Dermis blood vessel endothelial cell (primary cell): Measurements from ENCODE around the gene DPP6. TPM values are rescaled to one million over a fixed set of nuclear protein-coding genes. Genes with fewer than 3 reads are reported as not detected.

Source experiments
- DNase-seq: peaks from one replicate; pipeline ENCODE4 v3.0.0; 2010
- total RNA-seq: library from RNA; depleted of rRNA; stranded (reverse); fragments of >200 nt; gene quantifications from 2 replicates; pipeline ENCODE4 v1.2.3, GENCODE V29; 2014

DPP6 gene
- total RNA-seq, 1 donor from 2014 or later, result not detected

DNA sequence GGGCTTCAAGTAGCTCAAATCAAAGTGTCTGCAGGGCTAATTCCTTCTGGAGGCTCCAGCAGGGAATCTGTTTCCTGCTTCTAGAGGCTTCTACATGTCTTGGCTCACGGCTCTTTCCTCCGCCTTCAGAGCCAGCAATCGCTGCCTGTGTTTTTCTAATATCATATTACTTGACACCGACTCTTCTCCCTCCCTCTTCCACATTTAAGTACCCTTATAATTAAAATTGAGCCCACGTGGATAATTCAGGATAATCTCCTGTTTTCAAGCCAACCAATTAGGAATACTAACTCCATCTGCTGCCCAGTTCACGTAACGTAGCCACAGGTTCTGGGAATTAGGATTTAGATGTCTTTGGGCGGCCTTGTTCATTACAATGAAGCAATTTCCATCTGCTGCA is 372.2 kb downstream of the DPP6 start:
- DNase-seq, result no peak

DNA sequence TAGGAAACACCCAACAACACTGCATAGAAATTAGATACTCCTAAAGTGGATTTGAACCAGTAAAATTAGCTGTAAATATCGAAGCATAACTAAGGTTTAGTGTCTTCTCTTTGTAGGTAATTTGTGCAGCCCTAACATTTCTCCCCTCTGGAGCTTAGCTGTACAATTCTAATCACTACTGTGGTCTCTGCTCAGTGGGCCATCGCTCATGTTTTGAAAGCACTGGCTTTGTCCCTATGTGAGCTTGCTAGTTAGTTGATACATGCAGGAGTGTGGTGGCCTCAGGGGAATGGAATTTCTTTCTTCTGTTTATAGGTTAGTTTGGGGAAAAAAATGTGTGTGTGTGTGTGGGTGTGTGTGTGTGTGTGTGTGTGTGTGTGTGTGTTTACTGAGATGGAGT is 373.1 kb downstream of the DPP6 start:
- DNase-seq, result no peak

DNA sequence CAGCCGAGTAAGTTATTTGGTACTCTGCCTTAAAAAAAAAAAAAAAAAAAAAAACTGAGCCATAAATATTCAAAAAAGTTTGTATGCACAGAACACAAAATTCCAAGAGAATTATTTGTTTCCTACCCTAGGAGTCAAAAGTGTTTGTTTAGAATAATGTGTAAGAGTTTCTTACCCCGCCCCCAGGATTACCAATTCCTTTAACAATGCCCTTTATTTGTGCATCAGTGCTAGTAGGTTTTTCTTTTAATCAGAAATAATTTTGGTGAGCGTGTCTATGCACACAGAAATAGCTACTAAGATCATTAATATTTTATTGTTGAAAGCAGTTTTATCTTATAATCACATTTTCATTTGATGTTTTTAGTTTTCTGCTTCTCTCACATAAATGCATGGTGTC is 374.6 kb downstream of the DPP6 start:
- no peak for DNase-seq

DNA sequence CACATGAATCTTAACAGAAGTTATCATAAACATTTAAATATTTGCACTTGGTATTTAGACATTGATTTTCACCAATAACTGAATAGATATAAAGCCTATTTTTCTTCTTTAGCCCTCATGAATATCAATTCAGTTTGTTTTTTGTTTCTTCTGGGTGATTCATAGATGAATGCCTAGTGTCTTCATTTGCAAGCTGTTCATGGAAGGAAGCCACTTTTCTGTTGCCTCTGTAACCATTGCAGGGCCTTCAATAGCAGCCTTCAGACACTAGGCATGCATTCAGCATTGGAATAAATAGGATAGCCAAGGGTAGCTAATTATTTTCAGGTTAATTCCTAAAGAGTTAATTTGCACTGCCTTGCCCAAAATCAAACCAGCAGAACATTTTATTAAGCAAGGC is 375.3 kb downstream of the DPP6 start:
- DNase-seq, result no peak

DNA sequence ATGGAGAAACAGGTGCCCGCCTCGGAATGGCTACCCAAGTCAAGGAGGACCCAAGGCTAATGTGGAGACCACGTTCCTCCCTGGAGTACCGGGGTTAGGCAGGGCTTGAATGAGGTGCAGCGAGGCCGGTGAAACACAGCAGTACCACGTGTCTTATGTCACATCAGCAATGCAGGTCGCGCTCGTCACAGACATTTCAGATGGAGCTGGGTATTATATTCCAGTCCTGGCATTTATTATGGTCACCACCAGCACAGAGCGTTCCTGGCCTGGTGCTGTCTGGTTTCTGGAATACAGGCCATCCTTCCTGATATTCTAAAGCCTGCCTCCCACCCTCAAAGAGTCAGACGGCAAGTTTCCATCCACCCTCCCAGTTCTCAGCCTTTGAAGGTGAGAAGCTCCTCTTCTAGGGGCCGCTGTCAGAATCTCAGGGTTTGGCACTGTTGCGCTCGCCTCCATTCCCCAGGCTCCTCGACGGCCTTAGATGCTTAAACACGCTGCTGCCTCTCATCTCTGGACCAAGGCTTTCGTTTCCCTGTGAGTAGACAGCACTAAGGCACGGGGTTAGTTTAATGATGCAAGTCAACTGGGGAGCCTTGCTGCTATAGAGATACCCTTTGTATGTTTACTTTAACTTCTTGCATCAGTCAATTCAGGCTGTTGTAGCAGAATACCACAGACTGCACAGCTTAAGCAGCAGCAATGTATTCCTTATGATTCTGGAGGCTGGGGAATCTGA is 377.6 kb downstream of the DPP6 start:
- DNase-seq, result no peak

DNA sequence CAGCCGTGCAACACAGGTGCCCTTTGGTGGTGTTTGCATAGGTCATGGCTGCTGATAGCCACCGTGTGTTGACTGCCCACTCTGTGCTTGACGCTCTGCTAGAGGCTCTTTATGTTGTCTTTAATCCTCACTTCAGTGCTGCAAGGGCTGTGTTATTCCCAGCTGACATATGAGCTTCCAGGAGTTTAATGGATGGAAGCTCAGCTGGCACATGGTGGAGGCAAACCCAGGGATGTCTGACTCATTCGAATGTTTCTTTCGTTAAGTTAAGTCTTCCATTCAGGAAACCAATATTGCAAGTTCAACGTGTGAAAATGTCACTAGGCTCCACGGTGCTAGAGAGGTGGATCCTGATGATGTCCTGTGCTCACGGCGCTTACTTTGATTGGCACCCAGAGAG is 378.4 kb downstream of the DPP6 start:
- DNase-seq, result no peak

DNA sequence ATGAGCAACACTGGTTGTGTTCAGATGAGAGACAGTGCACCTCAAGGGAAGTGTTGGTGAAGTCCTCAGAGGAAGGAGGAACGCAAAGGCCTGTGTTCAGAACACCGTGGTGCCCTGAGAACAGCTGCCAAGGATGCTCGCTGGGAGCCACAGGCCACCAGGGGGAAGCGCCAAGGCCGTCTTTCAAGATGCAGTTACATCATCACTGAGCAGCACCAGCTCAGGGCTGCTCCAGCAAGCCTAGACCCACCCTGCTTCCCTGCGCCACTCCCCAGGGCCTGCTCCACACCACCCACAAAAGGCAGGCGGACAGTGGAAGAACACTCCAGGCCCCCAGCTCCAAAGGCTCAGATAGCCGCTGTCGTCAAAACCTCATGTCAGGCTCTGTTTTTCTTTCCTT is 378.8 kb downstream of the DPP6 start:
- no peak for DNase-seq

DNA sequence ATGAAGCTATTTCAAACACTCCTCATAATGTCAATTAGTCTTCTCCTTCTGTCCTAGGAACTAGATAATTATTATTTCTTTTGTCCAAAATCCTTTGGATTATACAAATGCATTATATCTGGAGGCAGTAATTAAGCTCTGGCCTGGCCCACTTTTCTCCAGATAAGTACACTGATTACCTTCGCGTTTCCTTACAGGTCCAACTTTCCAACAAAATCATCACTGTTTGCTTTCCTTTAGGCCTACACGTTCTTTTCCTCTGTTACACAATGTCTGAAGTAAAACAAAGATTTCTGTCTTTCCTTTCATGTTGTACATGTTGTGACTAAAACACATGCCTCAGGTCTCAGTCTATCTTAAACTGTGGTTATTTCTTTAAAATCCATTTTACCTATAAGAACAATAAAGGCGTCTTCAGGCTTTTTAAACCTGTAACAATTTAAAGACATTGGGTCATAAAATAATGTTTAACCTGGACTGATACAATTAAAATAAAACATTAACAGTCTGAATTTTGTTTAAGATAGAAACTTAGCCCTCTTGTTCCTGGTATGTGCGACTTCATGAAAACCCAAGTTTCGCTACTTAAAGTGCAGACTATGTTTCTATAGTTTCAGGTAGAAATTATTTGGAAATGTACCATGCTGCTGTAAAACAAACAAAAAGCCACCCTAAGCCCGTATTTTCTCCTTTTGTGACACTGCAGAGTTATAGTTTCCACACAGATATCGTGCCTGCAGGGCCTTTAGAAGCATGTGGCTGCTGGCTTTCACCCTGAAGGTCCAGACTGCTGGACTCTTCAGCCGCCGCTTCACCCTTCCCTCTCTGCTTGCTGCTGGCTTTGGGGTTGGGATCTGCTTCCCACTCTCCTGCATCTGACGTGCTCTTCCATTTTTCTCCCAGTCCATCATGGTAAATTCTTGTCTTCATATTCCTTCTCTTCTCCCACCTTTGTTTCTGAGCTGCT is 381.7 kb downstream of the DPP6 start:
- DNase-seq, result no peak

DNA sequence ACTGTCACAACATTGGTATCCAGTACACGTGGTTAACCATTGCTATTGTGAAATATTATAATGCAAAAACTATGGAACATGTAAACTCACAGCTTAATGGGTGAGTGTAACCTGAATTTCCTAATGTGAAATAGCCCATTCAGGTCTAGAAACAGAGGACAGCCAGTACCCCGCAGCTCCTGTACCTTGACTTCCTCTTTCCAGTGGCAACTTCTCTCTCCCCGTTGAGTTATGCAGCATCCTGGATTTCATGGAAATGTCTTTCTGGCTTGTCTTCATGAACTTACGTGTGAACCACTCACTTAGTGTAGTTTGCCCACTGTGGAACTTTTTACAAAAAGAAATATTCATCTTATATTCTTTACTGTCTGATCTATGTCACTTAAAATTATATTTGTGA is 384.4 kb downstream of the DPP6 start:
- DNase-seq, result no peak

DNA sequence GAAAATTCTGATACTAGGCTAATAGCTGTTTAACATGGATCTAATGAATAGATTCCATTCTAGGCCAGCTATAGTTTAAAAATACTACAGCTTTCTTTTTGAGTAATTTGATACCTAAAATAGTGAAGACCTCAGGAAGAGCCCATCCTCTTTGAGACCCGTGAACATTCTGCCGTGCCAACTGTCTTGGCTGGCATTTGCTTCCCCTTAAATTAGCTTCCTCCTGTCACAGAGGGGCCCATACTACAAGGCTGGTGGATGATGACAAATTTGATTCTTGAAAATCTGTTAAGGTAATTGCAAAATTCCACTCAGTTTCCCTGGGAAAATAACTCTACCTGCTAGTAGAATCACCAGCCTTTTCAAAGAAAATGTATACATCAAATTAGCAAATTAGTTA is 385.0 kb downstream of the DPP6 start:
- DNase-seq, result no peak

DNA sequence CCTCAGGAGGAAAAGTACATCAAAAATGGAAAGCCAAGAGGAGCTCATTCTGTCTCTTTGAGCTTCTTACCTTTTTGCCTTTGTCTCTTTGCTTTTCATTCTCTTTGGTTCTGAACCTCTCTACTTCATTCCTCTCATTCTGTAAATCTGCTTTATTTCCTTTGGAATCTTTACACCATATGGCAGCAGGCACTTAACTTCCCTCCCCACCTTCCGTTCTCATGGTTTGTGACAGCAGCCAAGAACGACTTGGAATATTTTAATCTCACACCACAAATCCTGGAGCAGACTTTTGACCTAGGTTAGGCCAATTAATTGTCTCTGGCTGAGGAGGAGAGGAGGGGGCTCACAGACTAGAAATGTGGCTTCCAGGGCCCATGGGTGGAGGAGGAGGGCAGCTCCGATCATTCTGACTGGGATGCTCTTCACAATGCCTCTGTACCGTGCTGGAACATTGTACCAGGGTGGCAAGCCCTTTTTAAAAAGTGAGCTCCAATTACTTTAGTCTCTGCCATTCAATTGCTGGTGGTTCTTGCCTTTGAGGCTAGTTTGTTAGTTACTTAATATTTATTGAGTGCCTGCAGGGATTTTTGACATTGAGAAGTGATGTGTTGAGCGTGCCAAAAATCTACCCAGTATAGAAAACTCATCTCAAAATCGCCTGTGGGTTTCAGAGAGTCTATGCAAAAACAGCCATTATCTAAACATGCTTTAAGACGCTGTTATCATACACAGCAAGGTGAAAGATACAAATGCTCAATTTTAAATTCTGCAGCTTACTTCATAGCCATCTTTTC is 386.6 kb downstream of the DPP6 start:
- DNase-seq, result no peak

DNA sequence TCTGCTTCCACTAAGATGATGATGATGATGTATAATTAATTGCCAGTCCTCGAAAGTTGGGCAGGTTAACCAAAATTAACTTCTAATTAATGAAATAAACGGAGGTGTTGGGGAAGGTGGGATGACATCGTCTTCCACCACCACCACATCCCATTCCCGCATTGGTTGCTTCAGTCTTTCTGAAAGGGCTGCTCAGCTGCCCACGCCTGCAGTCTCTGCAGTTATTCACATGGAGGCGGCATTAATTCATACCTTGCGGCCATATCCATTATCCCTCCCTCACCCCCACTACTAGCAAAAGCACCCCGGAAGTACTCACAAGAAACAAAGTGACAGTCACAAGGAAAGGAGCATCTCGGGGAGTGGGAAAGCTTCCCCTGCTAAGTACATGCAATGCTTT is 387.9 kb downstream of the DPP6 start:
- no peak for DNase-seq

DNA sequence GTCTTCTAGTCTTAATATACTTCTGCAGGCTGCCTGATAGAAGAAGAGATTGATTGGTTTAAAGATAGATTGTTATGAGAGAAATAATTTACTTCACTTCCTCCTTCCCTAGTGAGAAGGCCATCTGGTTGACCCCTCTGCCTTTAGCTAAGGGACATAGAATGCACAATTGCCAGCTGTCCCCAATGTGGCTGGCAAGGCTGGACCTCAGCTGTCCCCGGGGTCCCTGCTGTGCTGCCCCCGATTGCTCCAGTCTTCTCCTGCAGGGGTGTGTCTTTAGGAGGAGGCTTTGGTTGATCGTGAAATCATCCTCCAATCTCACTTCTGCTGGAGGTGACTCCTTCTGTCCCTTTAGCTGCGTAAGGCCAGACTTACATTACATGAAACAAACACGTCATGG is 388.5 kb downstream of the DPP6 start:
- DNase-seq, result no peak

DNA sequence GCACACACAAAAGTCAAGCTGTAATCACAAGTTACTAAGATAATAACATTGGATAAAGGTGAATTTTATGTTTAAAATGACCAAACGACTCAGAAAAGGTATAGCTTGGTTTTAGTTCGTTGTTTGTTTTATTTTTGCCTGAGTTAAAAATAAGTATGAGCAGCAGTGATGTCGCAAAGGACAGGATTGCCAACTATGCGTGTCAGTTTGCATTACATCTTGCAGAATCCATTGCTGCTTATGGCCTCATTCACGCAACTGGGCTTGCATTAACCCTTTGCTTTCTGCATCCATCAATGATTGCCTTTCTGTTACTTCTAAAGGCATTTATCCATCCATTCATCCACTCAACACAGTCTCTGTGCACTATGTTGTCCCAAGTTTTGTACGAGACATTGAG is 389.6 kb downstream of the DPP6 start:
- DNase-seq, result no peak

DNA sequence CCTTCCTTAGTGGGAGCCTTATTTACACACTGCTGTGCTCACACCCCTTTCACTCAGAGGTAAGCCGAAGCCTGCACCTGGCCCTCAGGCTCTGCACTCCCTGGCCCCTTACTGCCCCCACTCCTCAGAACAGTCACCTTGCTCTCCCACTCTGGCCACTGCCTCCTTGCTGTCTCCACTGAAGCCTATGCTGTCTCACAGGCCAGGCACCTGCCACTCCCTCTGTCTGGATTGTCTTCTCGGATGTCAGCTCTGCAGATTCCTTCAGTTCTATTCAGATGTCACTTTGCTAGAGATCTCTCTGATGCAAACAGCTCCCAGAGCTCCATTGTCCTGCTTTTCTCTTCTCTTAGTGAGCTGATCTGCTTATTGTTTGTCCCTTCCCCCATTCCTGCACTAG is 390.7 kb downstream of the DPP6 start:
- DNase-seq, result no peak

DNA sequence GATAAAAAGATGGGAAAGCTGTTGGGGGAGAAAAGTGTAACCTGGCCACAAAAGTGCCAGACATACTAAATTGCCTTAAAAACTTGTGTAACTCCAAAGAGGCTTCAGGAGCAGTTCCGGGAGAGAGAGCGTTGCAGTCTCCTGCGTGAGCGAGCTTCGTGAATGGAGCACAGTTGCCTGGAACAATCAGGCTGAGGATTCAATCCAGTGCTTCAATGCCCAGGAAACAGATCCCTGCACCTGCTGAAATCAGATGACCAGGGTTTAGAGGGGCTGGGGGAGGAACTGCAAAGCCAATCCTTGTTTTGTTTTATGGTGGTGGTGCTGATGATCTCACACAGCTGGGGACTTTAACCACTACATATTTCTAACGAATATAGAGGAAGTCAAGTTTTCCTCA is 398.3 kb downstream of the DPP6 start:
- DNase-seq, result no peak

DNA sequence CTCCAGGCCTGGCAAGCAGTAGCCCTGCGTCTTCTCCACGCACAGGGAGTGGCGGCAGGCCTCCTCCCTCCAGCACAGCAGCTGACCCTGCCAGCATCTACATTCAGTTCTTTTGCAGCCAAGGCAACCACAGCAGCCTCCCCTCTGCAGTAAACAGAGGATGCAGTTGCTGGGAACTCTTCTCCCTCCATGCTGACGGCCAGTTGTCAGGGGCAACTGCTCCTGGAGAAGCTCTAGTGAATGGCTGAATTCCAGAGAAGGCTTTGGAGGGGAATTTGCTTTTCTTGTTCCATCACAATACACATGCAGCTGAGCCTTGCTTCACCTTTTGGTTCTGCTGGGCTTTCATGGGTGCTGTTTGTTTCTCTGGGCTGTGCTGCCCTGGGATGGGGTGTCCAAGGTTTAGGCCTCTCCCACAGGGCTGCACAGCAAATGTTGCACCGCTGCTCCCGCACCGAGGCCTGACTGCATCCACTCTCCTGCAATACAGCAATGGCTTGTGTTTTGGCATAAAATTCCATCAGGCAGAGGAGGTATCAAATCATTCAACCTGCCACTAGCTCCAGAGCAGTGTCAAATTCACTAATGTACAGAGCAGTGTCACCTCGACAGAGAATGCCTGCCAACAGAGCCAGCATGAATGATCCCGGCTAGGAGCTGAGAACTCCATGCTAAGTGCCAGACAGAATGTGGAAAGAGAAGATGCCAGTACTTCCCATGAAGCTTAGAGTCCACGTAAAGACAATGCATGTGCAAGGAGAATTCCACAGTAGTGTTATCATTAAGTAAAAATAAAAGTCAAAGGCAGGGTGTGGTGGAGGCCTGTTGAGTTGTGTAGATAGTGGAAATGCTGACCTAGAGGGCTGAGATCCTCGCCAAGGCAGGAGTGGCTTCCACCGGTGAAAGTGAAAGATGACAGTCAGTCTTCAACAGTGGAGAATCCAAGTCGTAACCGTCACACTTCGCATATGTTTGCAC is 399.6 kb downstream of the DPP6 start:
- no peak for DNase-seq

DNA sequence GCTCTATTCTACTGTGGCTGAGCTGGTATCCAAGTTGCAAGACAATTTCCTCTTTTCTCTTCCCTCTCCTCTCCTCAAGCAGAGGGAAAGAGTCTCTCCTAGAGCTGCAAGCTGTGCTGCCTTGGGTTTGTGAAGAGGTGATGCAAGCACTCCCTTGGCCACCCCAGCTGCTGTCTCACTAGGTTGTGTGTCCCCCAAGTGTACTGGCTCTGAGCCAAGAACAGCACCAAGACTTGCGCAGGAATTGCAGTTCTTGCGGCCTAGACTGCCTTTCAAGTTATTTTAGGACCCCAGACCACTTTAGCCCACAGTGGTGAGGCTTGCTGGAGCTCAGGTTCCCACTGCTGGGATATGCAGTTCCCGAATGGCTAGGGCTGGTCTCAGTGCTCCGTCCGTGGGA is 411.6 kb downstream of the DPP6 start:
- DNase-seq, result no peak

DNA sequence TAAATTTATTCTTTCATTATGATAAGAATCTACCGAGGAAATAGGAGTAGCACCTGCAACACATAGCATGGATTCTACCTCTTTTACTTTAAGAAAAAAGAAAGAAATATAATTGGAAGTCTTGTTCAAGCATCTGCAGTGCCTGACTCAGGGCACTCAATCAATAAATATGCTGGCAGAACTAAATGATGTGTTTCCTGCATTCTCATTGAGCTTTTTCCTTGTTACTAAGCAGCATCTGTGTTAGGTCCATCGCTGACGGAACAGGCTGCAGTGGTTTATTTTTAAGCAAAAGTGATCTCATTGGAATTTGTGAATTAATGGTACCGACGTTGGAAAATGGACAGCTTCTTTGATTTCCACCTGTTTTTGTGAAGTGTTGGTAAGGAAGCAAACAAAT is 417.5 kb downstream of the DPP6 start:
- no peak for DNase-seq

DNA sequence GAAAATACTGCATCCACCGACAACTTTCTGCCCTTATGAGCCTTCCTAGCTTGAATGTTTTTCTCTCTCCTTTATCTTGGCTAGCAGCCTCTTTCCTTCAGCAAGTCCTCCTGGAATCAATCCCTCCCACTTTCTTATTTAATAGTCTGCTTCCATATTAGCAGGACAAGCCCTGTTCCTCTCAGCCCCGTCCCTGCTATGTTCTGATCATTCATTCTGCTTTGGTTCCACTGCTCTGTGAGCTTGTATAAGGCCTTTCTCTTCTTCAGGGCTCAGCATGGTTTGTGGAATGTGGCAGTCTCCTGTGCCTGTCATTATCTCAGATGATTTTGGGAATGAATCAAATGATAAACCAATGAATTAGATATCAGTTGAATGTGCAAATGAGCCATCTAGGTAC is 420.1 kb downstream of the DPP6 start:
- DNase-seq, result no peak

DNA sequence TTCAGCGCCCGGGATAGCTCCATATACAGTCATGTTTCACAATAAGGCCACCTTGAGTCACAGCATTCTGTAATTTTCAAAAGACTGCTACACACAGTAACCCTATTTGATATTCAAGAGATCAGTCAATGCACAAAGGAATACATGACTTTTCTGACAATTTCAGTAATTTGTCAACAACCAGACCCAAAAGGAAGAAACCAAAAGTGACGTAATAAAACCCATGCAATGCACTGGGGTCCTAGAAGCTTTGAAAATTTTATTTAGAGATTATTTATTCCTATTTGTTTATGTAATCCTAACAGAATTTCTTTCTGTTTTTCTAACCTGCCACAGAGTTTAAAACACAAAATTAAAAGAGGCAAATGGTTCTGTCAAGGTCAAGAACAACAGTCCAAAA is 421.2 kb downstream of the DPP6 start:
- no peak for DNase-seq

DNA sequence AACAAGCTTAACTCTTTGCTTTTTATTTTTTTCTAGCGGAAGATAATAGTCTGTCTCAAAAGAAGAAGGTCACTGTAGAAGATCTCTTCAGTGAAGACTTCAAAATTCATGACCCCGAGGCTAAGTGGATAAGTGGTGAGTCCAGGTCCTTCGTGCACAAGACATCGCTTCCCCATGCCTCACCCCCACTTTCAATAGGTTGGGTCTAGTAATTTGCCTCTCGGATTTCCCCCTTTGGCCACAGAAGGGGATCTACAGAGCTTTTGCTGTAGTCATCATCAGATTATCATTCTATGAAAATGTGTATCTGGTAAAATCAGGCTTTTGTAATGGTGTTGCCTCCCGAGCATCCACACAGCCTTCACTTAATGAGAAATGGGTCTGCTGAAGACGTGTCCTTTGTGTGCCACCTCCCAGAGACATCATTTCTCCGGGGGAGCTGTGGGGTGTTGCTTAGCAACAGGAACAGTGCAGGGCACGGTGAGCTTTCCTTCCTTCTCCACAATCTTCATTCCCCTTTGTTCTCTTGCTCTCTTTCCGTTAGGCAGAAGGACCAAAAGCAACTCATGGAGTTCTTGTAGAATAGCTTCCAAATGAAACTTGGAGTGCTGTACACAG is 422.8 kb downstream of the DPP6 start:
- no peak for DNase-seq
